Urinary bladder (tissue), 4 donors: ENCODE results near the gene SLC35B2. TPM values are rescaled to one million over a fixed set of nuclear protein-coding genes. Genes with fewer than 3 reads are reported as not detected.

Experiments used
- DNase-seq: peaks from one replicate; pipeline ENCODE4 v3.0.0-alpha.2; 2015; ENCODE audit errors: extremely low spot score
- H3K27ac ChIP-seq: one replicate; pipeline ENCODE4 v1.5.1; 2013; ENCODE audit warnings: low read depth, mild to moderate bottlenecking, moderate library complexity
- H3K36me3 ChIP-seq: one replicate; pipeline ENCODE4 v1.6.1; 2013; ENCODE audit warnings: mild to moderate bottlenecking, moderate library complexity; ENCODE audit not compliant: insufficient read depth
- H3K4me1 ChIP-seq: one replicate; pipeline ENCODE4 v1.6.1; 2013; ENCODE audit warnings: mild to moderate bottlenecking, moderate library complexity; ENCODE audit not compliant: insufficient read depth
- H3K4me3 ChIP-seq: one replicate; pipeline ENCODE4 v1.5.1; 2013; ENCODE audit warnings: low read depth, low read length
- WGBS: extraction: QIAGEN DNeasy Blood & Tissue Kit; methylation state at CpG from one replicate; pipeline ENCODE4 v1.1.7; 2013; 5-methylcytosine and 5-hydroxymethylcytosine counted together
- polyA plus RNA-seq: library from polyadenylated mRNA; stranded (reverse); fragments of 200-250 nt; gene quantifications from one replicate; pipeline ENCODE4 v1.2.3, GENCODE V29; 2013
- total RNA-seq: library from RNA; depleted of rRNA; stranded (reverse); fragments of >200 nt; gene quantifications from one replicate; pipeline ENCODE4 v1.2.3, GENCODE V29; 2014
- donor health status: healthy with polysubstance abuse.
- donor health status: healthy.

SLC35B2 gene
- total and polyA plus RNA-seq, 2 donors = 29.4 to 51.3 TPM

DNA sequence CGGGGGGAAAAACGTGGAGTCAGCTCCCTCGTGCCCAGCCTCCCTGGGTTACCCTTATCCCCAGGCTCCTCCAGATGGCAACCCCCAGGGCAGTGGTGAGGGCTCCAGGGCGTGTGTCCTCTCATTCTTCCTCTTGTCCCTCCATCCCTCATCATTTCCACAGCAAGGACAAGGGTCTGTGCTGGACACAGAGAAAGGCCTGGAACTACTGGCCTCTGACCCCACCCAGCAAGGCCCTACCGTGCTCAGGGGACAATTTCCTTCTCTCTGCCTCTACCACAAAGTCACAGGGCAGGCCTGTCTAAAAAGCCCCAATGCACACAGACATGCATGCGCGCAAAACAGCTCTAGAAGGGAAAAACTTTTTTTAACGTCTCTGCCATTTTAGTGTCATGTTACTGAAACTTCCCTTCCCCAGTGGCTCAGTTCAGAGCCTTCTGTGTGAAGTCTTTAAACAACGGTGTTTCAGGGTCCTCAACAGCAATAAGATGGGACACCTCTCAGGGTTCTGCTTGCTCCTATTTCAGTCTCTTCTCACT lies 1.1 kb upstream of the SLC35B2 start:
- Histone ChIP-seq H3K36me3 (no peaks in the 10 kb centered on the region), H3K4me1 (no peaks in the 10 kb centered on the region), H3K4me3 (no peak overlapping the region), H3K27ac (no peak overlapping the region)
- 87% methylated on average over 9 of the region's 9 CpGs for WGBS
- no peak for DNase-seq

DNA sequence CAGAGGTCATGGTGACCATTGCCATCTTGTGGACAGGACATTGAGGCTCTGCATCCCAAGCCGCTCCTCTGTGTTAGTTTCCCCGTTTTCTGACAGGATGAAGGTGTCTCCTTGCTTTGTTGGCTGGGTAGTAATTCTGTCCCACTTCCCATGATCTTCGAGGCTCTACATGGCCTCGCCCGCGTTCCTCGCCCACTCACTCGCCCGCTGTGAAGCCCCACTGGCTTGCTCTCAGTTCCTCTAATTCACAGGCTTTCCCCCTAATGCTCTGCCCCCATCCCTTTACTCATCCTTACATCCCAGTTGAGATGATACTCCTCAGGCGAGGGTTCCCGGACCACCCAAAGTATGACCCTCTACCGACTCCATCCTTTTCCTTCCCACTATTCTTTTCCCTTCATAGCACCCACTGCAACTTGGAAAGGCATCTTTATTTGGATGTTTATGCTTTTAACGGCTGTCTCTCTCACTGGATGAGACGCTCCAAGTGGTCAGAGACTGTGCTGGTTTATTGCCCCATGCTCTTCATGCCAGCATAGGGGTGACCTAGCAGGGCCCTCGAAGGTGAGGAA lies 511 bp upstream of the SLC35B2 start:
- no peaks in the 10 kb centered on the region for H3K36me3 ChIP-seq

DNA sequence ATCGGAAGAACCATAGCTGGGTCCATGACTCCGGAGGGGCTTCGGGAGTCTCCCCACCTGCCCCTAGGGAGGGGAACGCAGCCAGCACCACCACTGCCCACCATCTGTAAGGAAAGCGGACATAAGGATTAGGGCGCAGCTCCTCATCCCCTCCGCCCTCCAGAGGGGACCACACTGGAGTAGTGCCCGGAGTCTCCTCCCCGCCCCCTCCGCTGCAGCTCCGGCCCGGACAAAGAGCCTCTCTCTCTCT lies 628 bp downstream of the SLC35B2 start:
- peak overlapping the region; percentile 65 for H3K4me3 ChIP-seq
- WGBS = 1% methylated on average over 12 of the region's 12 CpGs
- H3K4me1 ChIP-seq = no peaks in the 10 kb centered on the region
- peak overlapping the region; percentile 55 for H3K27ac ChIP-seq
- peaks cover 3% of the 10 kb centered on the region for H3K36me3 ChIP-seq
- DNase-seq = no peak

More for the DNA sequence above, 511 bp upstream of the SLC35B2 start:
- 22% methylated on average over 15 of the region's 15 CpGs for WGBS
- peak overlapping the region; percentile 46 for H3K27ac ChIP-seq
- peak overlapping the region; percentile 65 for H3K4me3 ChIP-seq
- DNase-seq = no peak
- H3K4me1 ChIP-seq = no peaks in the 10 kb centered on the region

DNA sequence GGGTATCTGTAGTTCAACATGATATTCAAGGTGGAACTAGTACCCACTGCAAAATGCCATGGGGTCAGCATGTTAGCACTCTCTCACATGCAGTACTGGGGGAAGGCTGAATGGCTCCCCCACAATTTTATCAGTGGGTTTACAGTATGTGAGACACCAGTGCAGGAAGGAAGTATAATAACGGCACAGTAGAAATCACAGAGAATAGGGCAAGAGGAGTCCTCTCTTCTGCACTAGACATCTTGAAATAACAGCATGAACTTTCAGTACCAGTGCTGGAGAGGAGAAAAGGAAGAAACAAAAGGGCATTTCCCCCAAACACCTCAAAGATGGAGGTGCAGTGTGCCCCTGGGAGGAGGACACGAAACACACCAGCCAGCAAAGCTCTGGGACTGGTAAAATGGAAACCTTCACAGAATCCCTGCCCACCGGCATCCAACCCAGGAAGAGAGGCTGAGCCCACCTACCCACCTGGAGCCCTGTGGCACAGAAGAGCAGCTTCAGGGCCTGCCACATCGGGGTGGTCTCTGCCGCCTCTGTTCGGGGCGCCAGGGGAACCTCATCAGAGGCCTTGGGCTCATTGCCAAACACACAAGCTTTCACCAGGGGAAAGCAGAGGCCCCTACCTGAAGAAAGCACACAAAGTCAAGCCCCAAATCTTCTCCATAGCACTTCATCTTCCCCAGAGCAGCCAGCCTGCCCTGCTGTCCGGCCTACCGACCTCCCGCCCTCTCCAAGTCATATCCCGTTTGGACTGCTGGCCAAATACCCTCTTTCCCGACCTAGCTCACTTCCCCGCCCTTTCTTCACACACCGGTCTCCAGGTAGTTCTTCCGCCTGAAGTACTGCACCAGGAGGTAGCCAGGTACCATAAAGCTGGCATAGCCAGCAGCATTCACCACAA lies 1.2 kb downstream of the SLC35B2 start:
- WGBS = 28% methylated on average over 15 of the region's 15 CpGs
- H3K4me1 ChIP-seq = no peaks in the 10 kb centered on the region
- peaks cover 4% of the 10 kb centered on the region for H3K36me3 ChIP-seq
- DNase-seq = no peak
- H3K27ac ChIP-seq = peak overlapping the region; percentile 55
- peak overlapping the region; percentile 65 for H3K4me3 ChIP-seq

DNA sequence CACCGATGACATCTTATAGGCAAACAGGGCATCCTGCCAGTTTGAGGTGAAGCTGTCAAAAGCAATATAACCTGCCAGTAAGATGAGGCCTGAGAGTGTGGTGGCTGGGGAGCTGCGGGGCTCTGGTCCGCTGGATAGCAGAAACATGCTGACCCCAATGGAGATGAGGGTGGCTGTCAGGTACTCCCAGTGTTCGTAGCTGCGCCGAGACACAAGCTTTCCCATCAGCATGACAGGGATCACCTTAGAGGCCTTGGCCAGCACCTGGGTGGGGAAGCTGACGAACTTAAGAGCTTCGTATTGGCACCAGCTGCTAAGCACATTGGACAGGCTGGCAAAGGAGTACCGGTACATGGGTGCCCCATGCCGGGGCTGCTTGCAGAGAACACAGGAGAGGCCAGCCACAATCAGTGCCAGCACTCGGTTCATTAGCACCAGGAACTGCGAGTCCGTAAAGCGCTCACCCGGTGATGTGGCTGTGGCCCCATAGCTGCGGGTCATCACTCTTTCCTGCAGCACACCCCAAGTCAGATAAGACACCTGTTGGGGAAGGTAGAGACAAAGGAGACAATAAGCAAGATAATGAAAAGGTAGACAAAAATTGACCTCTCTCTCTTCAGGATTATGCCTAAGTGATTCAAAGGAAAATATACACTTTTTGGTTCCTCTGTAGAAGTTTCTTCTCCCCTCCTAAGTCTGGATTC lies 2.1 kb downstream of the SLC35B2 start:
- no peak overlapping the region for H3K4me3 ChIP-seq
- peaks cover 4% of the 10 kb centered on the region for H3K36me3 ChIP-seq
- DNase-seq = no peak
- no peaks in the 10 kb centered on the region for H3K4me1 ChIP-seq
- WGBS = 73% methylated on average over 16 of the region's 16 CpGs
- H3K27ac ChIP-seq = no peak overlapping the region

DNA sequence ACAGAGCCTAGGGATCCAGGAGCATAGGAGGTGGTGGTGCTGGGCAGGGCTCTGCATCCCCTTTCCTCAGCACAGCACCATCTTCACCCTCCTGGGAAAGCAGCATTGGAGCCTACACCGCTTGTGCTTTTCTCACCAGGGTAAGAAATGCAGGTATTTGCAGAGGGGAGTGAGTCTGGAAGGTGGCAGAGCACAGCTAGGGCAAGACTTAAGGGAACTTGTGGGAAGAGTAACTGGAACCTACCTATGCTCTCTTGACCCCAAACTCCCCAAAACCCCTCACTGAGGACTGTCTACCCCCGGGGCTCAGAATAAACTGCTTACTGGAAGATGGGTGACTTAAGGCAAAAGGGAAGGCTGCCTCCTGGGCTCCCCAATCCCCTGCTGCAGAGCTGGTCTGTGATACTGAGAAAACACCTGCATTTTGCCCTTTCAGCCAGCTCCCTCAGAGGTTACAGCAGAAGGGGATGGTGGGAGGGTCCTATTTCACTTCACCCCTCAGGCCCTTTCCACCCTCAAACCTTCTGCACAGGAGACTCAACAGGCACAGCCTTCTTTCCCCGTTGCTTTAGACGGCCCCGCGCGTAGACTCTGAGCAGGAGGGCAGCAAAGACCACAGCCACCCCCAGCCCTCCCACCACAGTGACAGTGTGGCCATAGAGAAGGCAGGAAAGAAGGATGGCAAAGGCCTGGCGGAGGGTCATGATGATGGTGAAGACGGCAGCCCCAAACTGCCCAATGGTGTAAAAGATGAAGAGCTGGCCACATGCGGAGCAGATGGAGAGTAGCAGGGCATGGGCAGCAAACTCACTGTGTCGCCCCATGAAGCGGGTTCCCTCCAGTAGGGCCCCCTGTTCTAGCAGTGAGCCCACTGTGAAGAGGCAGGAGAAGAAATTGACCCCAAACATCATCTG lies 2.9 kb downstream of the SLC35B2 start:
- no peak overlapping the region for H3K27ac ChIP-seq
- H3K4me1 ChIP-seq = no peaks in the 10 kb centered on the region
- WGBS = 76% methylated on average over 12 of the region's 12 CpGs
- no peak overlapping the region for H3K4me3 ChIP-seq
- H3K36me3 ChIP-seq = peaks cover 4% of the 10 kb centered on the region
- no peak for DNase-seq

DNA sequence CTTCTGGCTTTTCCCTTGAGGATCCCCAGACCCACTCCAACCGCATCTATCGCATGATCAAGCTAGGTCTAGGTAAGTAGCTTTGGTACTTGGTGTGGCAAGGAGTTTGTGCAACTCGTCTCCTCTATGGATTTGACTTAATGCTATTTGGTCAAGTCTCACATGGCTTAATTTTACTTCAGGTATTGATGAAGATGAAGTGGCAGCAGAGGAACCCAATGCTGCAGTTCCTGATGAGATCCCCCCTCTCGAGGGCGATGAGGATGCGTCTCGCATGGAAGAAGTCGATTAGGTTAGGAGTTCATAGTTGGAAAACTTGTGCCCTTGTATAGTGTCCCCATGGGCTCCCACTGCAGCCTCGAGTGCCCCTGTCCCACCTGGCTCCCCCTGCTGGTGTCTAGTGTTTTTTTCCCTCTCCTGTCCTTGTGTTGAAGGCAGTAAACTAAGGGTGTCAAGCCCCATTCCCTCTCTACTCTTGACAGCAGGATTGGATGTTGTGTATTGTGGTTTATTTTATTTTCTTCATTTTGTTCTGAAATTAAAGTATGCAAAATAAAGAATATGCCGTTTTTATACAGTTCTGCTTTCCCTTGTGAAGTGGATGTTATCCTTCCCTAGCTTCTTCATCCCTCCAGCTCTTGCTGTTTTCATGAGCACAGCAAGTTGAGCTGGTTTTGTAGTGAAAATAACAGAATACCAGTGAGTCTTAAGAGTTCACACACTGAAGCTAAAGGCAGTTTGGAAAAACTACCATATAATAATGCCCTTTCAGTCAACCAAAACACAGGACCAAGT lies 3.8 kb downstream of the SLC35B2 start:
- H3K36me3 ChIP-seq = peaks cover 4% of the 10 kb centered on the region
- H3K4me3 ChIP-seq = no peak overlapping the region
- no peaks in the 10 kb centered on the region for H3K4me1 ChIP-seq
- H3K27ac ChIP-seq = no peak overlapping the region
- WGBS = 71% methylated on average over 10 of the region's 10 CpGs
- no peak for DNase-seq

DNA sequence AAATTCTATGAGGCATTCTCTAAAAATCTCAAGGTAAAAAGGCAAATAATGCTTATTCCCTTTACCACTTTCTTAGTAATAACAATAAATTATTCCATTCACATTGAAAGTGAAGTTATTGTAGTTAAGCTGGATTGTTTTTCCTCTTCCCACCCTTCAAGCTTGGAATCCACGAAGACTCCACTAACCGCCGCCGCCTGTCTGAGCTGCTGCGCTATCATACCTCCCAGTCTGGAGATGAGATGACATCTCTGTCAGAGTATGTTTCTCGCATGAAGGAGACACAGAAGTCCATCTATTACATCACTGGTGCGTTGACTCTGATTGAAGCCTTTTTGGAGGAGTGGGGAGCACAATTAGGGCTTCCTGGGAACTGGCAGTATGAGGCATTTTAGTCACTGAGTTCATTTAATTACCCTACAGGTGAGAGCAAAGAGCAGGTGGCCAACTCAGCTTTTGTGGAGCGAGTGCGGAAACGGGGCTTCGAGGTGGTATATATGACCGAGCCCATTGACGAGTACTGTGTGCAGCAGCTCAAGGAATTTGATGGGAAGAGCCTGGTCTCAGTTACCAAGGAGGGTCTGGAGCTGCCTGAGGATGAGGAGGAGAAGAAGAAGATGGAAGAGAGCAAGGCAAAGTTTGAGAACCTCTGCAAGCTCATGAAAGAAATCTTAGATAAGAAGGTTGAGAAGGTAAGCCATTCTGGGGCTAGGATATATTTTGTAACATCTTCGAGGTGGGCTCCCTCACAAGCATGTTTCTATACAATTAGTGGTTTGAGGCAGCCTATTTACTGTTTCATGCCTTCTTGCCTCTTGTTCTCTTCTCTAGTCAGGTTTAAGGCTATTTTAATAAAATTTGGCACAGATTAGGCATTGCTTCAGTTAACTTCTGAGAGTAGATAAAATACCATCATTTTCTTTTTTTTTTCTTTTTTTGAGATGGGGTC lies 5.5 kb downstream of the SLC35B2 start:
- no peak overlapping the region for H3K4me3 ChIP-seq
- peaks cover 4% of the 10 kb centered on the region for H3K36me3 ChIP-seq
- no peak overlapping the region for H3K27ac ChIP-seq
- 93% methylated on average over 14 of the region's 14 CpGs for WGBS
- H3K4me1 ChIP-seq = no peaks in the 10 kb centered on the region
- no peak for DNase-seq

DNA sequence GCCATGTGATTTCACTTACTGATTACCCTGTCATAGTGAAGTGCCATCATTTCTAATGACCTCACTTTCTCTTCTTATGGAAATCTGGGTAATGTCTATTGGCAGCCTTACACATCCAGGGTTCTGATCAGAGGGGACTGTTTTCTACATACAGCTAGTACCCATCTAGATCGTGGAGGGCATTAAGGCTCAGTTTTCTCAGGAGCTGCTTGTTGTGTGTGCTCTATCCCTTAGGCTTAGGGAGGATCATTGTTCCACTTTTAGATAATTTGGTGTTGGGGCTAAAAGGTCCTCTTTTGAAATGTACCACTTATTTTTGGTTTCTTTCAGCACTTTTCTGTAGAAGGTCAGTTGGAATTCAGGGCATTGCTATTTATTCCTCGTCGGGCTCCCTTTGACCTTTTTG lies 6.6 kb downstream of the SLC35B2 start:
- 79% methylated on average over 3 of the region's 3 CpGs for WGBS
- peaks cover 4% of the 10 kb centered on the region for H3K36me3 ChIP-seq
- no peaks in the 10 kb centered on the region for H3K4me1 ChIP-seq
- DNase-seq = no peak
- H3K27ac ChIP-seq = no peak overlapping the region
- no peak overlapping the region for H3K4me3 ChIP-seq

DNA sequence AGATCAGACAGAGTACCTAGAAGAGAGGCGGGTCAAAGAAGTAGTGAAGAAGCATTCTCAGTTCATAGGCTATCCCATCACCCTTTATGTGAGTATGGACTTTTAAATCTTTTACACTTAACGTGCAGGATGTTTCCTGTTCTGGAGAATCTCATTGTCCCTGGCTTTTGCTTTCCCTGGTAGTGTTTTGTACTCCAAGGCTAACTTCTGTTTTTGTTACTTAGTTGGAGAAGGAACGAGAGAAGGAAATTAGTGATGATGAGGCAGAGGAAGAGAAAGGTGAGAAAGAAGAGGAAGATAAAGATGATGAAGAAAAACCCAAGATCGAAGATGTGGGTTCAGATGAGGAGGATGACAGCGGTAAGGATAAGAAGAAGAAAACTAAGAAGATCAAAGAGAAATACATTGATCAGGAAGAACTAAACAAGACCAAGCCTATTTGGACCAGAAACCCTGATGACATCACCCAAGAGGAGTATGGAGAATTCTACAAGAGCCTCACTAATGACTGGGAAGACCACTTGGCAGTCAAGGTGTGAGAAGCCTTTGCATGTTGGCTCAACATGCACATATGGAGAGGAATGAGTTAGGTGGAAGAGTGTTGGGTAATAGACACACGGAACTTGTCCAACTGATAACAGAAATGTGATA lies 7.1 kb downstream of the SLC35B2 start:
- Histone ChIP-seq H3K27ac (no peak overlapping the region), H3K4me1 (no peaks in the 10 kb centered on the region), H3K36me3 (peaks cover 4% of the 10 kb centered on the region), H3K4me3 (no peak overlapping the region)
- no peak for DNase-seq
- 70% methylated on average over 6 of the region's 6 CpGs for WGBS

DNA sequence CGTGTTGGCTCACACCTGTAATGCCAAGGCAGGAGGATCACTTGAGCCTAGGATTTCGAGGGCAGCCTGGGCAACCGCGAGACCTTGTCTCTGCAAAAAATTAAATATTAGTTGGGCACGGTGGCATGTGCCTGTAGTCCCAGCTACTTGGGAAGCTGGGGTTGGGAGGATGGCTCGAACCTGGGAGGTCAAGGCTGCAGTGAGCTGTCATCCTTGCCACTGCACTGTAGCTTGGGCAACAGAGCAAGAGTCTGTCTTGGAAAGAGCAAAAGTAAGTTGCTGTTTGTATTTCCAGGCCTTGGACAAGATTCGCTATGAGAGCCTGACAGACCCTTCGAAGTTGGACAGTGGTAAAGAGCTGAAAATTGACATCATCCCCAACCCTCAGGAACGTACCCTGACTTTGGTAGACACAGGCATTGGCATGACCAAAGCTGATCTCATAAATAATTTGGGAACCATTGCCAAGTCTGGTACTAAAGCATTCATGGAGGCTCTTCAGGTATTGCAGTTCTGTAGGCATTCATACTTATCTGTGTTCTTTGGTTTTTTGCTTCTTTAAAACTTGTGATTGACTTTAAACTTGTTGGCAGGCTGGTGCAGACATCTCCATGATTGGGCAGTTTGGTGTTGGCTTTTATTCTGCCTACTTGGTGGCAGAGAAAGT lies 8.1 kb downstream of the SLC35B2 start:
- H3K4me3 ChIP-seq = no peak overlapping the region
- peaks cover 4% of the 10 kb centered on the region for H3K36me3 ChIP-seq
- DNase-seq = no peak
- 81% methylated on average over 9 of the region's 9 CpGs for WGBS
- no peaks in the 10 kb centered on the region for H3K4me1 ChIP-seq
- H3K27ac ChIP-seq = no peak overlapping the region
